ENCODE results near the gene VSTM2B. TPM values are rescaled to one million over a fixed set of nuclear protein-coding genes. Genes with fewer than 3 reads are reported as not detected.

VSTM2B gene
- polyA plus RNA-seq, 1 of the 3 experiments (the other 2 are of a cell fraction), result not detected

- Histone ChIP-seq H3K27ac (ENCODE audit: low read depth in 2 of 2, low read length in 1 of 2) (no peak overlapping the region), H3K9me2 (no peaks in the 10 kb centered on the region), H3K4me3 (ENCODE audit: low read depth in 2 of 2, low read length in 1 of 2) (no peak overlapping the region), H2AFZ (ENCODE audit: low read depth) (no peak overlapping the region), H3K4me1 (ENCODE audit: control insufficient read depth in 1 of 2, insufficient read depth in 2 of 2, low read depth in 1 of 2, low read length in 1 of 2) (no peaks in the 10 kb centered on the region), H3K27me3 (ENCODE audit: insufficient read depth) (peaks cover 33% of the 10 kb centered on the region), H3K36me3 (replicated peaks in 1 of 2; ENCODE audit: control insufficient read depth in 1 of 2, insufficient read depth in 2 of 2, low read length in 1 of 2) (no peaks in the 10 kb centered on the region), H3K9me3 (no peaks in the 10 kb centered on the region), H4K20me1 (ENCODE audit: insufficient read depth) (no peaks in the 10 kb centered on the region), H3K79me2 (ENCODE audit: insufficient read depth) (no peaks in the 10 kb centered on the region), H3K9ac (no peak overlapping the region), H3F3A (replicated peaks; ENCODE audit: insufficient read depth) (no peaks in the 10 kb centered on the region), H3K4me2 (no peak overlapping the region)
- WGBS (ENCODE audit: low lambda C conversion rate), result 22% methylated on average over 11 of the region's 11 CpGs
- TF ChIP-seq RAD21 (IDR thresholded peaks at IDR 0.05; ENCODE audit: low read length), result no peak
- no peak for DNase-seq
- POLR2A ChIA-PET, result no interaction called here
- CTCF ChIA-PET, result interaction anchor here (0.8 kb wide), 1 partner anchor 36 kb away, joined by 3 read pairs; no protein-coding TSS in a partner anchor
These were observed 37.8 kb downstream of the VSTM2B start for GRCh38 chr19:29563486-29564101.

GRCh38 chr19:29564574-29565005 is 38.8 kb downstream of the VSTM2B start:
- POLR2A ChIA-PET, result no interaction called here
- H3K9me2 ChIP-seq, result no peaks in the 10 kb centered on the region
- 5% methylated on average over 11 of the region's 11 CpGs for WGBS (ENCODE audit: low lambda C conversion rate)

More at GRCh38 chr19:29564574-29565005, 38.8 kb downstream of the VSTM2B start:
- Histone ChIP-seq H2AFZ (ENCODE audit: low read depth) (no peak overlapping the region), H3K4me2 (no peak overlapping the region), H3K79me2 (ENCODE audit: insufficient read depth) (no peaks in the 10 kb centered on the region), H4K20me1 (ENCODE audit: insufficient read depth) (no peaks in the 10 kb centered on the region), H3K27me3 (ENCODE audit: insufficient read depth) (peaks cover 34% of the 10 kb centered on the region), H3F3A (replicated peaks; ENCODE audit: insufficient read depth) (no peaks in the 10 kb centered on the region), H3K36me3 (replicated peaks in 1 of 2; ENCODE audit: control insufficient read depth in 1 of 2, insufficient read depth in 2 of 2, low read length in 1 of 2) (no peaks in the 10 kb centered on the region), H3K4me1 (ENCODE audit: control insufficient read depth in 1 of 2, insufficient read depth in 2 of 2, low read depth in 1 of 2, low read length in 1 of 2) (no peaks in the 10 kb centered on the region), H3K4me3 (ENCODE audit: low read depth in 2 of 2, low read length in 1 of 2) (no peak overlapping the region), H3K9me3 (no peaks in the 10 kb centered on the region), H3K27ac (ENCODE audit: low read depth in 2 of 2, low read length in 1 of 2) (no peak overlapping the region), H3K9ac (no peak overlapping the region)
- CTCF ChIA-PET, result no interaction called here
- DNase-seq, result no peak
- no peak for TF ChIP-seq REST (IDR thresholded peaks at IDR 0.05; ENCODE audit: low read depth, low read length)
- no peak for TF ChIP-seq IRF3 (IDR thresholded peaks at IDR 0.05; ENCODE audit: low read depth, low read length)
- no peak for TF ChIP-seq PBX3 (IDR thresholded peaks at IDR 0.05)
- TF ChIP-seq ZBTB33 (IDR thresholded peaks at IDR 0.05; ENCODE audit: borderline replicate concordance, low read depth), result no peak
- TF ChIP-seq MEF2A (IDR thresholded peaks at IDR 0.05; ENCODE audit: borderline replicate concordance, low read depth), result no peak
- TF ChIP-seq RFX5 (IDR thresholded peaks at IDR 0.05; ENCODE audit: low read length), result no peak
- TF ChIP-seq GABPA (IDR thresholded peaks at IDR 0.05; ENCODE audit: low read depth), result no peak
- TF ChIP-seq GATA2 (CRISPR knock-in tag; IDR thresholded peaks at IDR 0.05), result no peak
